Measurements from ENCODE around the gene DNAJA3.

The DNAJA3 gene

GRCh38 chr16:4404967-4405696 lies 20.5 kb upstream of the DNAJA3 start:
- no peak for DNase-seq (ENCODE audit: low read depth, low spot score)

GRCh38 chr16:4407543-4408322 lies 17.9 kb upstream of the DNAJA3 start:
- no peak for DNase-seq (ENCODE audit: low read depth, low spot score)

GRCh38 chr16:4408323-4408690 lies 17.4 kb upstream of the DNAJA3 start:
- DNase-seq (ENCODE audit: low read depth, low spot score): no peak

- no peak for DNase-seq (ENCODE audit: low read depth, low spot score)
Observed at GRCh38 chr16:4409081-4409932, 16.4 kb upstream of the DNAJA3 start.

GRCh38 chr16:4410335-4411075 lies 15.2 kb upstream of the DNAJA3 start:
- peak; percentile 71 for DNase-seq (ENCODE audit: low read depth, low spot score)

GRCh38 chr16:4411684-4412083 lies 14.0 kb upstream of the DNAJA3 start:
- DNase-seq (ENCODE audit: low read depth, low spot score): no peak

GRCh38 chr16:4412159-4412558 lies 13.5 kb upstream of the DNAJA3 start:
- no peak for DNase-seq (ENCODE audit: low read depth, low spot score)

- no peak for DNase-seq (ENCODE audit: low read depth, low spot score)
Observed at GRCh38 chr16:4412854-4413253, 12.8 kb upstream of the DNAJA3 start.

- no peak for DNase-seq (ENCODE audit: low read depth, low spot score)
Observed at GRCh38 chr16:4414187-4414917, 11.3 kb upstream of the DNAJA3 start.

- no peak for DNase-seq (ENCODE audit: low read depth, low spot score)
Observed at GRCh38 chr16:4415538-4416199, 10.0 kb upstream of the DNAJA3 start.

GRCh38 chr16:4416200-4417032 lies 9.3 kb upstream of the DNAJA3 start, which contains the start of gene CORO7:
CORO7 (minus strand) TSS chr16:4416596; CDS start chr16:4416518, 78 bp downstream.
- no peak for DNase-seq (ENCODE audit: low read depth, low spot score)

GRCh38 chr16:4419402-4419959 lies 6.2 kb upstream of the DNAJA3 start:
- no peak for DNase-seq (ENCODE audit: low read depth, low spot score)

- no peak for DNase-seq (ENCODE audit: low read depth, low spot score)
Observed at GRCh38 chr16:4420505-4421105, 5.1 kb upstream of the DNAJA3 start.

- no peak for DNase-seq (ENCODE audit: low read depth, low spot score)
Observed at GRCh38 chr16:4426021-4426684, 485 bp downstream of the DNAJA3 start.

GRCh38 chr16:4426722-4427372 lies 1.2 kb downstream of the DNAJA3 start:
- DNase-seq (ENCODE audit: low read depth, low spot score): no peak

GRCh38 chr16:4428500-4428899 lies 2.8 kb downstream of the DNAJA3 start:
- no peak for DNase-seq (ENCODE audit: low read depth, low spot score)

- no peak for DNase-seq (ENCODE audit: low read depth, low spot score)
Observed at GRCh38 chr16:4431023-4431422, 5.4 kb downstream of the DNAJA3 start.
